Measurements from ENCODE around the gene RTEL1. TPM values are rescaled to one million over a fixed set of nuclear protein-coding genes. Genes with fewer than 3 reads are reported as not detected.

RTEL1 gene
- total RNA-seq, 1 experiment from 2014 or later: 58.0 TPM

DNA sequence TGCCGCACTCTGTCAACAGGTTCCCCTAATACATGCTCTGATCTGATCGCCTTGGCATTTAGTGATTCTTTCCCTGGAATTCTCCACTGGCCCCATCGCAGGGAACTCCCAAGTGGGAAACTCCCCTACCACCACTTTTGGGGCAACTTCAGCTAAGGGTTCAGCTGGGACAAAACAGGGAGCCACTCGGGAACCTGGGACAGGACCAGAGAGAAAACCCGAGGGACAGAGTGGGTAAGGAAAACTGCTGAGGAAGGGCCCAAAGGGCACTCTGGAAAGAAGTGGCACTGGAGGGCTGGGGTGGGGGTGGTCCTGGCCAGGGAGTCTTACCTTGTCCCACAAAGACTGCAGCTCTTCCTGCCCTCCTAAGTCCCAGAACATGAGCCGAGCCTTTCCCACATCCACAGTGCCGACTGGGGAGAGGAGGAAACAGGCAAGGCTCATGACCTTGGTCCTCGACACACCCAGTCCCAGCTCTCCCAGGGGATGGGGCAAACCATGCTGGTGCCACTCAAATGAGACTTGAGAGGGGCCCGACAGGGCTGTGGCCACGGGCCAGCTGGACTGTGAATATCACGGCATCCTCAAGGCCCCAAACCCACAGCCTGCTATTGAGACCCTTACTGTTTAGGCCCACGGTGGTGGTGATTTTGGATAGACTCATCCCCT, 48.0 kb downstream of the RTEL1 start:
- DNase-seq (ENCODE audit: low read depth, low spot score) (no peak), ATAC-seq (no peak)
- intact Hi-C loops (cut with micrococcal nuclease): loop anchor here (1.0 to 10.0 kb wide), 2 partner anchors 158 to 349 kb away; no protein-coding TSS in a partner anchor
- ChIA-PET RAD21 (ENCODE audit: low non-redundant PET in 1 of 2, low total read pairs in 2 of 2, uncharacterized antibody in 2 of 2, unreplicated experiment in 2 of 2) (no interaction called here), POLR2A (interaction anchor here (1.4 kb wide), 1 partner anchor 30 kb away, joined by 4 read pairs; the partner anchor contains the start of gene LIME1), CTCF (no interaction called here)
- no peaks in the 10 kb centered on the region for H3K9me3 ChIP-seq (ENCODE audit: control insufficient read depth in 1 of 2, insufficient read depth in 1 of 2, low read depth in 1 of 2, low read length in 2 of 2)
- H2AFZ ChIP-seq (ENCODE audit: low read depth, low read length, poor library complexity, severe bottlenecking): no peak overlapping the region
- no peaks in the 10 kb centered on the region for H3K9me2 ChIP-seq (ENCODE audit: insufficient read depth)
- no peaks in the 10 kb centered on the region for H4K20me1 ChIP-seq (ENCODE audit: insufficient read depth)
- H3K27ac ChIP-seq (ENCODE audit: low read depth, low read length): peak overlapping the region; percentile 95
- H3K4me2 ChIP-seq (ENCODE audit: low read length): peak overlapping the region; percentile 95
- peaks cover 60% of the 10 kb centered on the region for H3K79me2 ChIP-seq (ENCODE audit: insufficient read depth, low read length)
- peaks cover 8 to 30% of the 10 kb centered on the region in 2 experiments; a peak in 3 of 4 replicates for H3K36me3 ChIP-seq (ENCODE audit: control insufficient read depth in 1 of 2, insufficient read depth in 2 of 2, low read length in 2 of 2)
- peak overlapping the region; percentile 85 to 96 for H3K4me3 ChIP-seq (replicated peaks in 1 of 2; ENCODE audit: low read depth in 1 of 2, low read length in 2 of 2)
- TF ChIP-seq ZFX (IDR thresholded peaks at IDR 0.05) (no peak), TCF7L2 (IDR thresholded peaks at IDR 0.05; ENCODE audit: borderline replicate concordance, extremely low read depth, insufficient read depth, insufficient read length) (no peak), EZH2phosphoT487 (IDR thresholded peaks at IDR 0.05; ENCODE audit: borderline replicate concordance) (no peak), REST (IDR thresholded peaks at IDR 0.05; ENCODE audit: low read depth) (no peak), EGR1 (IDR thresholded peaks at IDR 0.05; ENCODE audit: low read depth) (no peak), POLR2AphosphoS5 (IDR thresholded peaks at IDR 0.05; ENCODE audit: low read depth, low read length) (no peak), YY1 (IDR thresholded peaks at IDR 0.05; ENCODE audit: extremely low read depth, insufficient replicate concordance, low read depth, low read length) (no peak), JUND (IDR thresholded peaks at IDR 0.05) (no peak)
- TF ChIP-seq, protein P1, sequence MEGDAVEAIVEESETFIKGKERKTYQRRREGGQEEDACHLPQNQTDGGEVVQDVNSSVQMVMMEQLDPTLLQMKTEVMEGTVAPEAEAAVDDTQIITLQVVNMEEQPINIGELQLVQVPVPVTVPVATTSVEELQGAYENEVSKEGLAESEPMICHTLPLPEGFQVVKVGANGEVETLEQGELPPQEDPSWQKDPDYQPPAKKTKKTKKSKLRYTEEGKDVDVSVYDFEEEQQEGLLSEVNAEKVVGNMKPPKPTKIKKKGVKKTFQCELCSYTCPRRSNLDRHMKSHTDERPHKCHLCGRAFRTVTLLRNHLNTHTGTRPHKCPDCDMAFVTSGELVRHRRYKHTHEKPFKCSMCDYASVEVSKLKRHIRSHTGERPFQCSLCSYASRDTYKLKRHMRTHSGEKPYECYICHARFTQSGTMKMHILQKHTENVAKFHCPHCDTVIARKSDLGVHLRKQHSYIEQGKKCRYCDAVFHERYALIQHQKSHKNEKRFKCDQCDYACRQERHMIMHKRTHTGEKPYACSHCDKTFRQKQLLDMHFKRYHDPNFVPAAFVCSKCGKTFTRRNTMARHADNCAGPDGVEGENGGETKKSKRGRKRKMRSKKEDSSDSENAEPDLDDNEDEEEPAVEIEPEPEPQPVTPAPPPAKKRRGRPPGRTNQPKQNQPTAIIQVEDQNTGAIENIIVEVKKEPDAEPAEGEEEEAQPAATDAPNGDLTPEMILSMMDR (IDR thresholded peaks at IDR 0.05 in 2 of 3, conservative IDR thresholded peaks at IDR 0.05 in 1 of 3; ENCODE audit: borderline replicate concordance in 1 of 3, insufficient read depth in 1 of 3, low read depth in 2 of 3, low read length in 2 of 3): no peak
- TSS peak; percentile 55 for BruUV-seq (replicated peaks)
- peaks cover 13 to 39% of the 10 kb centered on the region in 2 experiments for H3K4me1 ChIP-seq (ENCODE audit: control insufficient read depth in 1 of 2, insufficient read depth in 2 of 2, low read length in 2 of 2)
- H3K9ac ChIP-seq (ENCODE audit: low read length): peak overlapping the region; percentile 96
- H3K27me3 ChIP-seq (ENCODE audit: insufficient read depth, low read length): no peaks in the 10 kb centered on the region

All from HCT116 (cell line).